Skeletal muscle satellite cell (primary cell): Measurements from ENCODE around the gene TSC1.

ENCODE experiments used
- H3K27me3 ChIP-seq: 2 replicates; pipeline ENCODE4 v1.7.0; 2013; ENCODE audit warnings: low read length; ENCODE audit not compliant: control insufficient read depth, insufficient read depth
- H3K36me3 ChIP-seq: 2 replicates; pipeline ENCODE4 v1.7.0; 2013; ENCODE audit warnings: mild to moderate bottlenecking, control low read depth, low read length; ENCODE audit not compliant: insufficient read depth
- H3K4me1 ChIP-seq: 2 replicates; pipeline ENCODE4 v1.7.0; 2013; ENCODE audit warnings: low read length; ENCODE audit not compliant: control insufficient read depth, insufficient read depth
- H3K4me2 ChIP-seq: 2 replicates; pipeline ENCODE4 v1.7.0; 2013; ENCODE audit warnings: mild to moderate bottlenecking, low read length
- H3K4me3 ChIP-seq: 2 replicates; pipeline ENCODE4 v1.7.0; 2013; ENCODE audit warnings: low read length
- H3K9ac ChIP-seq: 2 replicates; pipeline ENCODE4 v1.7.0; 2013; ENCODE audit warnings: mild to moderate bottlenecking, low read depth, low read length, moderate library complexity
- H3K9me3 ChIP-seq: replicated peaks from 2 replicates; pipeline ENCODE4 v1.7.0; 2013; ENCODE audit warnings: mild to moderate bottlenecking, control low read depth, low read length

Gene TSC1

DNA sequence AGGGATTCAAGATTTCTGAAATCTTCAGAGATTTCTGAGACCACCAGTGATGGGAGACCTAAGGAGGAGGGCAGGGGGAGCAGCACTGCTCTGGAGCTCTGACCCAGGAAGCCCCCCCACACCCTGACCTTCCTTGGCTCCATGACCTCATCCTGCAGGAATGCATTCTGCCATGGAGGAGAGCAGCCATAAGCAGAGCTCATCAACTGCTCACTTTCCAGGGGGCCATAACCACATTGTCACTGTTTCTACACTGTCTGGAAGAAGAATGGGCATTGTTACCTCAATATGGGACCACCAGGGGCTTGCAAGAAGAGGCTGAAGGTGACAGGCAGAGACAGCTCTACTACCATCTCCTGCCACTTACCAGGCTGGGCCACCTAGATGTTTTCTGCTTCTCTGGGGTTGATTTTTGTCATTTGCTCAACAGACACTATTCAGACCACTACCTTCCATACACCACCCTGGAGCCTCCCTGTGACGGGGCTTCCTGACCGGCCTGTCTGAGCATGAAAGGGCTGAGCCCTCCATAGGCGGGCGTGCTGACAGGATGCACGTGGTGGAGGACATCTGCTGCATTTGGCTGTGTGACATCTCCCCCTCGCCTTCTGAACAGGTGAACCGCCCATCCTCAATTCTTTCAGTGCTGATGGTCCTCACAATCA is 2.3 kb upstream of the TSC1 start:
- Histone ChIP-seq H3K27me3 (no peaks in the 10 kb centered on the region), H3K9ac (no peak overlapping the region), H3K9me3 (no peaks in the 10 kb centered on the region), H3K4me3 (no peak overlapping the region), H3K4me2 (peak overlapping the region; percentile 5), H3K4me1 (peaks cover 33% of the 10 kb centered on the region), H3K36me3 (no peaks in the 10 kb centered on the region)

DNA sequence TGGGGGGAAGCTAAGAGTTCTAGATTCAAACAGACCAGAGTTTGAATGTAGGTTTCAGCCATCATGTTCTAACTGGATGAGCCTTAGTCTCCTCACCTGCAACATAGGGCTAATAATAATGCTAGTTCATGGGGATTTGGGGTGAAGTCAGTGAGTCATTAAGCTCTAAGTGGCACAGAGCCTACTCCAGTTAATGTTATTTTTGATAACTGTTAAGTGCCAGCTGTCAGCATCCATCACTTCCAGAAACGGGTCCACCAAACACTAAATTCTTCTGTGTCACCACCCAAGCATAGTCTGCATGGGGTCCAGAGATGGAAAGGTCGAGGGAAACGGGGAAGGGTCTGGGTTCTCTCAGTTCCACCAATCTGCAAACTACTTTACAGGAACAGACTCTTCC is 1.8 kb upstream of the TSC1 start:
- Histone ChIP-seq H3K4me3 (no peak overlapping the region), H3K9me3 (no peaks in the 10 kb centered on the region), H3K4me1 (peaks cover 33% of the 10 kb centered on the region), H3K36me3 (no peaks in the 10 kb centered on the region), H3K27me3 (no peaks in the 10 kb centered on the region), H3K4me2 (peak overlapping the region; percentile 5), H3K9ac (no peak overlapping the region)

DNA sequence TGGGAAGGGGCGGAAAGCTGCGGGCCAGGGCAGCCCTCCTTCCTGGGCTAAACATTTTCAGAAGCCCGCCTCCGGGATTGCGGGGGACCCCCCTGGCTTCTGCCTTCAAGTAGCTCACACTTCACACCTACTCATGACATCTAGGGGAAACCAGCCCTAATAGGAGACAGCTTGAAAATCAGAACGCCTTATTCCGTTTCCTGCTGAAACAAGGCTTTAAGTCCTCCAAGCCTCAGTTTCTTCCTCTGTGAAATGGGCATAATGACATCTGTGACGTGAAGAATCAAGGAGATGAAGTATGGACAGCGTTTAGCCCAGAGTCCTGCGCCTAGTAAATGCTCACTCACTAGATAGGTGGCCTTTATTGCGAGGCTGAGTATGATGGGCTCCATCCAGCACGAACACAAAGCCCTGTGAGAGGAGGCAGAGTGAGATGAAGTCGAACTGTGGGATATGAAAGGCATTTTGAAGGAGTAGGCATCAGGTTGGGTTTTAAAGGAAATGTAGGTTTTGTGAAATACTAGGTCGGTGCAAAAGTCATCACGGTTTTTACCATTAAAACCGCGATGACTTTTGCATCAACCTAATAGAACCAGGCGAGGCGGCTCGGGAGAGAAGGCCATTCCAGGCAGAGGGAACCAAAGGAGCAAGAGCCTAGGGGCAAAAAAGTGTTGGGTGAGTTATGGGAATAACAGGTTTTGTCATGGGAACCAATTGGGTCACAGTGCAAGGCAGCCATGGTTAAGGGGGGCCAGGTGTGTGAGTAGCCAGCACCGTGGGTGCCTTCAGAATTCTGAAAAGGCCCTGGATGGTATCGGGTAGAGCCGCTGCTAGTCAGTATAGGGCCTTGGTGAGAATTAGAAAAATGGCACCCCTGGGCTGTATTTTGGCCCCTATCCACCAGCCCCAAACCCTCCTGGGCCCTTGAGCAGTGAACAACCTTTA is 1.0 kb upstream of the TSC1 start:
- H3K9me3 ChIP-seq, result no peaks in the 10 kb centered on the region
- H3K4me2 ChIP-seq, result peak overlapping the region; percentile 87
- H3K9ac ChIP-seq, result peak overlapping the region; percentile 98
- H3K4me1 ChIP-seq, result peaks cover 33% of the 10 kb centered on the region
- no peaks in the 10 kb centered on the region for H3K36me3 ChIP-seq
- H3K4me3 ChIP-seq, result peak overlapping the region; percentile 75
- H3K27me3 ChIP-seq, result no peaks in the 10 kb centered on the region

DNA sequence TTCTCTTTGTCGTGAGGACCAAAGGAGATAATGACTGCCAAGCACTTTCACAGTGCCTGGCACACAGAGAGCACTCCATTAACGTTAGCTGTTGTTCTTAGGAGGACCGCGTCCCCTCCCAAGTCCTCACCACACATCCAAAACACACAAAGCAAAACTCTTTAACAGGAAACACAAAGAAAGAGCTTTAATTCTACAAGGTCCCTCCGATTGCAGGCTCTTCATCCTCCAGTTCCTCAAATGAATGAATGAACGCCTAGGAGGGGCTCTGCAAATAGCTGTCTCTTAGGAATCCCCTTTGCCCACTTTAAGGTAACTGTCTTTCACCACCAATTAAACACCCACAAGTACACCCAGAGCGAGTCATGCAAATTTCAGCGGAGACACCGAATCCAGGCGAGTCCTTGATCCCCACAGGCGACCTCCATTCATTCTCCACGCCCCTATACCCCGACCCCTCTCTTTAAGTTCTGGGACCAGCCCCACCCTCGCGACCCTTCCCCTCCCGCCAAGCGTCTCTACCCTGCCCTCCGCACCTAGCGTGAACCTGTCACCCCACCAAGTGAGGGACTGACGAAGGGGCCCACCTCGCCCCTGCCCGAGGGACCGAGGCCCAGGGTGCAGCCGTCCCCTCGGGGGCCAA is 644 bp downstream of the TSC1 start:
- Histone ChIP-seq H3K4me3 (peak overlapping the region; percentile 94), H3K4me2 (peak overlapping the region; percentile 89), H3K27me3 (no peaks in the 10 kb centered on the region), H3K36me3 (no peaks in the 10 kb centered on the region), H3K9me3 (no peaks in the 10 kb centered on the region), H3K9ac (peak overlapping the region; percentile 98), H3K4me1 (peaks cover 33% of the 10 kb centered on the region)

DNA sequence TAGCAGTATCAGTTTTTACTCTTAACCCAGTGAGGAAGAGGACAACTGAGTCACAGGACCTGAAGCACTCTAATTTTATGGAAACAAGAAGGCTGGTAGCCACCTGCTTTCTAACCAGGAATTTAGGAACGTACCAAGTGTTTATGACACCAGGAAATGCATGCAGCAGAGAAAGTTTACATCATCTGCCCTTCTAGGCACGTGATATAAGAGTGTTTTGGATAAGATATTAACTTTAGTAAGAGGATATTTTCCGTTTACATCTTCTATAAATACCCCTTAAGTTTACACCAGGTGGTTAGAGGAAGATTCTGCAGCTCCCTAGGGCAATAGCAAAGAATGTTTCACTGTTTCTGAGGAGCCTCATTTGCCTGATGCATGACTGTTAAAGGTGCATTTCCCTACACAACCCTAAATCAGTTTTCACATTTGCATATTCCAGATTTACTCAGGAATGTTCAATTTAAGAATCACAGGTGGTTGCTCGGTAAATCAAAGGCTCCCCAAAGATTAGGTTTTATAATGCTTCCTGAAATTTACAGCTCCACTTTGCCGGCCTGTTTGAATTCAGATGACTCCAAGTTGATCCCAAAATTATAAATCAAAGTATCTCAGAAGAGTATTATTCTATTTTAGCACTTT is 1.8 kb downstream of the TSC1 start:
- Histone ChIP-seq H3K36me3 (no peaks in the 10 kb centered on the region), H3K4me2 (peak overlapping the region; percentile 89), H3K4me1 (peaks cover 33% of the 10 kb centered on the region), H3K9ac (peak overlapping the region; percentile 98), H3K9me3 (no peaks in the 10 kb centered on the region), H3K4me3 (peak overlapping the region; percentile 94), H3K27me3 (no peaks in the 10 kb centered on the region)

DNA sequence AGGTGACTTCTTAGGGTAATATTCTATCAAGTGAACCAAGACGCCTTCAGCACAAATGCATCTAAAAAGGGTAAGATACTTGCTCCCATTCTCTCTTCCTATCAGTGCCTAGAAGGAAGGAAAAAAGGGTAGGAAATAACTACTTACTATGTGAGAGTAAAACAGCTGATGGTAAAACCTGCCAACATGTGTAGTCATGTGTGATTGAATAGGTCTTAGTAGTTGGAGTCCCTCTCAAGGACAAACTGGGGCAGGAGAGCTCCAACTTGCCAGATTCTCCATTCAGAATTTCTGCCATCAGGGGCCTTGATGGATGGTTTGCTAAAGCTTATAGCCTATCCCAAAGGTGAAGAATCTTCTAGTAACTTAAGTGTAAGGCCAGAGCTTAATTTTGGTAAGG is 5.2 kb downstream of the TSC1 start:
- Histone ChIP-seq H3K9me3 (no peaks in the 10 kb centered on the region), H3K27me3 (no peaks in the 10 kb centered on the region), H3K36me3 (peaks cover 7% of the 10 kb centered on the region), H3K9ac (no peak overlapping the region), H3K4me2 (no peak overlapping the region), H3K4me1 (peaks cover 23% of the 10 kb centered on the region), H3K4me3 (no peak overlapping the region)

DNA sequence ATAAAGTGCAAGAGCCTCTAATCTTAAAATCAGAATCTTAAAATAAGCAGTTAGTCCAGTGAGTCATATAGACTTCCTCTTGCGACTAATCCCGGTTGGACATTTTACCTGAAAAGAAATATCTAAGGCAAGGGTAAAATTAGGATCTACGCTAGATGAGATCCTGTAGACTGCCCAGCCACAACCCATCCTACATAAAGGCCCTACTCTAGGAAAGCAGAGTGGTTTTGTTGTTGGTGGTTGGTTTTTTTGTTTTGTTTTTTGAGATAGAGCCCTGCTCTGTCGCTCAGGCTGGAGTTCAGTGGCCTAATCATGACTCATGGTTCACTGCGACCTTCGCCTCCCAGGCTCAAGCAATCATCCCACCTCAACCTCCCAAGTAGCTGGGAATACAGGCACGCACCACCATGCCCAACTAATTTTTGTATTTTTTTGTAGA is 6.9 kb downstream of the TSC1 start:
- Histone ChIP-seq H3K9ac (no peak overlapping the region), H3K4me1 (peaks cover 13% of the 10 kb centered on the region)

DNA sequence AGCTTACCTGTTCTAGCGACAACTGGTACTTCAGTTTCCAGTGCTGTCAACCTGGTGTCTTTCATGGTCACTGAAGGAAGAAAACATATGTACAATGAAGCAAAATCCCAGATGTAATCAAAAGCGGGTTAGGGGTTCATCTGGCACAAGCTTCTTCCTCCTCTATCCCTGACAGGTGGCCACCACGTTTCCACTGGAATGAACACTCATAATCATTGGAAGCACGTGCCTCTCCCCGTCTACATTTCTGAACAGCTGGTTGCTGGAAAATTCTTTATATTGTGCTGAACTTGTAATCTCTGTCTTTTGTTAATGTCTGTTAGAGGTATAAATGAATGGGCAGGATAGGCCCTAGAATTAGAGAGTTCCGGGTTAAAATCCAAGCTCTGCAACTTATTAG is 9.4 kb downstream of the TSC1 start:
- peaks cover 17% of the 10 kb centered on the region for H3K36me3 ChIP-seq
- H3K9ac ChIP-seq, result no peak overlapping the region
- H3K9me3 ChIP-seq, result no peaks in the 10 kb centered on the region
- H3K27me3 ChIP-seq, result no peaks in the 10 kb centered on the region
- no peak overlapping the region for H3K4me3 ChIP-seq
- peaks cover 7% of the 10 kb centered on the region for H3K4me1 ChIP-seq
- H3K4me2 ChIP-seq, result no peak overlapping the region

More for the DNA sequence above, 6.9 kb downstream of the TSC1 start:
- Histone ChIP-seq H3K27me3 (no peaks in the 10 kb centered on the region), H3K9me3 (no peaks in the 10 kb centered on the region), H3K4me3 (no peak overlapping the region), H3K36me3 (peaks cover 13% of the 10 kb centered on the region), H3K4me2 (no peak overlapping the region)

DNA sequence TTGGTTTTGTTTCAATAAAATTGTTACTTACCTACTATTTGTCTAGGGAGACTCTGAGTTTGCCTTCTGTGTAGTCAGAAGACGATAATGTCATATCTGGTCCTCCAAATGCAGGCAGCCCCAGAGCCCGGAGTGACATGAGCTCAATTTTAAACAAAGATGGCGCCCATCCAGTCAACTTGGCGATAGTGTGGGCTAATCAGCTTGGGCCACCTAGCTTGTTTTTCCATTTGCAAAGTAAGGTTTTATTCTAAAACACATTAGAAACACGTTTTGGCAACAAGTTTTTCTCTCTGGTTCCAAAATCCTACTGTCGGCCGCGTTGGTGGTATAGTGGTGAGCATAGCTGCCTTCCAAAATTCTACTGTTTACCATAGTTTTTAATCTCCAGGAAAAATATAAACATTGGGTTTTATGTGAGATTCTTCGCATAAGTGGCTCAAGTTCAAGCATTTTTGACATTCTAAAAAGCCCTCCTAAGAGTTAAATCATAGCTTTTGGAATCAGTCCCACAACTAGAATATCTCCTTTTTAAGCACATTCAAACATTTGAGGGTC is 13.2 kb downstream of the TSC1 start:
- Histone ChIP-seq H3K4me1 (no peaks in the 10 kb centered on the region), H3K4me2 (no peak overlapping the region), H3K9me3 (no peaks in the 10 kb centered on the region), H3K36me3 (peaks cover 35% of the 10 kb centered on the region), H3K4me3 (no peak overlapping the region), H3K9ac (no peak overlapping the region), H3K27me3 (no peaks in the 10 kb centered on the region)

DNA sequence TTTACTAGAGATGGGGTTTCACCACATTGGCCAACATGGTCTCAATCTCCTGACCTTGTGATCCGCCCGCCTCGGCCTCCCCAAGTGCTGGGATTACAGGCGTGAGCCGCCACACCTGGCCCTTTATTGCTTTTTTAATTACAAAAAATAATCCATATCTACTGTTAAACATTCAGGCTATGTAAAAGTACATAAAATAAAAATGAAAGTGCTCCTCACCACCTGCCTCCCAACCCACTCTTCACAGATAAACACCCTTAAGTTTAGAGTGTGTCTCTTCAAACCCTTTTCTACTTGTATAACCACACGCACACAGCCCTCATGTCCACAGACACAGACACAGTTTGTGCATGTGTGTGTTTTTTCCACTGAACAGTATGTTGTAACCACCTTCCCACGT is 16.7 kb downstream of the TSC1 start:
- H3K36me3 ChIP-seq, result peaks cover 53% of the 10 kb centered on the region
- no peak overlapping the region for H3K4me3 ChIP-seq
- no peaks in the 10 kb centered on the region for H3K4me1 ChIP-seq
- H3K9ac ChIP-seq, result no peak overlapping the region
- no peaks in the 10 kb centered on the region for H3K9me3 ChIP-seq
- no peak overlapping the region for H3K4me2 ChIP-seq
- no peaks in the 10 kb centered on the region for H3K27me3 ChIP-seq
